ENCODE measurements around the gene ATXN1.

Gene ATXN1

DNA sequence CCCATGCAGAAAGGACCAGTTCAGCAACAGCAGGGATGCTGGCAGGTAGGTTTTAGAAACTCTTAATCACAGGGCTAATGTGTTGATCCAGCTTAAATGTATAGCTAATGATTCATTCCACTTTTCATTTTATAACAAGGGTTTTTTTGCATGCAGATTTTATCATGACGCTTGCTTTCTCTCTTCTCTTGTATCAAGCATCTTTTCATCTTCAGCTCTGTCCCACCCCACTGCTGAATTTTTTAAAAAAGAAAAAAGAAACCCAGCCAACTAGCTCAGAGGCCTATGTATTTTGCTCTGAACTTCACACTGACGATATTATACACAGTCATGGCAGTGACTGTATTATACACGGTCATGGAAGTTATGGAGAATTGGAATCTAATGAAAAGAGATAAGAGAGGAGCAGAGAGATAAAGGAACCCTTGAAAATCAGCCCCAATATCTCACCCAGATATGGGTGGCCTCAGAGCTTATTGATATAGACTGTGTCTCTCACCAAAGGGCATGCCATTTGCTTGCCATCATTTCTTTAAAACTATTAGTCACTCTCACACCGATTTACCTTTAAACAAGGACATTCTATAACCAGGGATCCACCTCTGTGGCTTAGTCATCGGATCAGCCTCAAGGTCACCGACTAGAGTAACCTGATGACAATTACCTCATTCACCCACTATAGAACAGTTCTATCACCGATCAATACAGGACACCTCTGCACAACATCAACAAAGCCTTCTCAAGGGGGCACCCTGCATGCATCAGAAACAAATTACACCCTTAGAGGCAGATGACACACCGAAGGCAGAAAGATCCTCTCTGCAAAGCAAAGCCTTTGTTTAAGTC is 222.0 kb downstream of the ATXN1 start:
- no peak overlapping the region for H3K4me3 ChIP-seq (ENCODE audit: low read length)
- no peak for DNase-seq (ENCODE audit: low read depth)
- TF ChIP-seq, protein P1, sequence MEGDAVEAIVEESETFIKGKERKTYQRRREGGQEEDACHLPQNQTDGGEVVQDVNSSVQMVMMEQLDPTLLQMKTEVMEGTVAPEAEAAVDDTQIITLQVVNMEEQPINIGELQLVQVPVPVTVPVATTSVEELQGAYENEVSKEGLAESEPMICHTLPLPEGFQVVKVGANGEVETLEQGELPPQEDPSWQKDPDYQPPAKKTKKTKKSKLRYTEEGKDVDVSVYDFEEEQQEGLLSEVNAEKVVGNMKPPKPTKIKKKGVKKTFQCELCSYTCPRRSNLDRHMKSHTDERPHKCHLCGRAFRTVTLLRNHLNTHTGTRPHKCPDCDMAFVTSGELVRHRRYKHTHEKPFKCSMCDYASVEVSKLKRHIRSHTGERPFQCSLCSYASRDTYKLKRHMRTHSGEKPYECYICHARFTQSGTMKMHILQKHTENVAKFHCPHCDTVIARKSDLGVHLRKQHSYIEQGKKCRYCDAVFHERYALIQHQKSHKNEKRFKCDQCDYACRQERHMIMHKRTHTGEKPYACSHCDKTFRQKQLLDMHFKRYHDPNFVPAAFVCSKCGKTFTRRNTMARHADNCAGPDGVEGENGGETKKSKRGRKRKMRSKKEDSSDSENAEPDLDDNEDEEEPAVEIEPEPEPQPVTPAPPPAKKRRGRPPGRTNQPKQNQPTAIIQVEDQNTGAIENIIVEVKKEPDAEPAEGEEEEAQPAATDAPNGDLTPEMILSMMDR (conservative IDR thresholded peaks at IDR 0.05; ENCODE audit: low read depth, low read length), result no peak

DNA sequence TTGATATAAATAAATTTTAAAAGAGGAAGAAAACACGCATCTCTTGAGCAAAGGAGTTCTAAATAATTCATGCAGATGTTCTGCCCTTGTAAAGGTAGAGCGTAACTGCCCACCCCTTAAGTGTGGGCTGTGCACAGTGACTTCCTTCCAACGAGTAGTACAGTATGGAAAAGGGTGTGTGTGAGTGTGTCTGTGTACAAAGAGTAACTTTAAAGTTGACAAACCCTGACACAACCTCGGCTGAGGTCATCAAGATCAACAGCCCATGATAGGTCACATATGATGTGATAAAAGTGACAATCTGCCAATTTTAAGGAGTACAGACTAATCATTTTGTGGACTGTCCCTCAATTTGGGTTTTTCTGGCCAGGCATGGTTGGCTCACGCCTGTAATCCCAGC is 225.7 kb downstream of the ATXN1 start:
- TF ChIP-seq, protein P1 (conservative IDR thresholded peaks at IDR 0.05; ENCODE audit: low read depth, low read length), result no peak
- no peak for DNase-seq (ENCODE audit: low read depth)
- H3K4me3 ChIP-seq (ENCODE audit: low read length), result no peak overlapping the region

DNA sequence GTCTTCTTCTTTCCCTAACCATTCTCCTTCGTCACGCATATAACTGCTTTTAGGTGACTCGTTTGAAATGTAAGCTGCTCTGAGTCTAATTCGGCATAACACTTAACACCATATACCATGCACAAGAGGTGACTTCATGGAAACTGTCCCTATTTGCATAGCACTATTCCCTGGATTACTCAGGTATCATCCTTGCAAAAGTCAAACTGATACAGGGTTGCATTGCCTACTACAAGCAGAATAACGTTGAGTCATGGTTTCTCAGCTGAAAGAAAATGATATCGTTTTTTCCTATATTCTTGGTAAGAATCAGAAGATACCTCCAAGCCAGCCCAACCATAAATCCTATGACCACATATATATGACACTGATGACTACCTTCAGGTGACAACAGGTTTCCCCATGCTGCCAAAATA is 227.5 kb downstream of the ATXN1 start:
- TF ChIP-seq, protein P1 (conservative IDR thresholded peaks at IDR 0.05; ENCODE audit: low read depth, low read length), result no peak
- no peak for DNase-seq (ENCODE audit: low read depth)
- no peak overlapping the region for H3K4me3 ChIP-seq (ENCODE audit: low read length)

DNA sequence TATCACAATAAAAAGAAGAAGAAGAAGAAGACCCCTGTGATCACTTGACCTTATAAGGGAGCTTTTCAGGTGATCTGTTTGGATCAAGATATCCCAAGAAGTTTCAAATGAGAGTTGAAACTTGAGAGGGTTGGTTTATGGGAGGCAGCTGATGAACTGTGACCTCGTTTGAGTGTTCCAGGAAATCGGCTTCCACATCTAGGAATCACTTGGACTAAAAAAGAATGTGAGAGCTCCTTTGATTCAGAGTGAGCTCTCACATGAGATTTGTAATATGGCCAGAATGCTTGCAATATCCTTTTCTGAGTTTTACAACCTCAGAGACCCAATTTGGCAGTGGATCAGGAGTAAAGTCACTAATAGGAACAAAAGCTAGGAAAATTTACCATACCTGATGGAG is 228.1 kb downstream of the ATXN1 start:
- TF ChIP-seq, protein P1 (conservative IDR thresholded peaks at IDR 0.05; ENCODE audit: low read depth, low read length), result no peak
- no peak for DNase-seq (ENCODE audit: low read depth)
- no peak overlapping the region for H3K4me3 ChIP-seq (ENCODE audit: low read length)

DNA sequence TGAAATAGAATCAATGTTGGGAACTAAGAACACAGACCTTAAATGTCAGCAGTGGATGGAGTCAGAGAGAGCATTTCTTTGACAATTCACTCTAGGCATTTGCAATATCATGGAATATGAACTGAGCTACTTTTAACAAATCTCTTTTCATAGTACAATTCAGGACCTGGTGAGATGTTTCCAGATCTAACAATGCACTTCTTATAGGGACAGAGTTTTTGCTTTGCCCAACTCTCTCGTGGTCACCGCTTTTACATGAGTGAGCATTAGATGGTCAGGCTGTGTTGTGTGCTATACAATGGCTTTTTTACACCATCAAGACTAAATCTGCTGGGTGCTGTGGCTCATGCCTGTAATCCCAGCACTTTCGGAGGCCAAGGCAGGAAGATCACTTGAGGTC is 233.6 kb downstream of the ATXN1 start:
- DNase-seq (ENCODE audit: low read depth), result no peak
- TF ChIP-seq, protein P1 (conservative IDR thresholded peaks at IDR 0.05; ENCODE audit: low read depth, low read length), result no peak

DNA sequence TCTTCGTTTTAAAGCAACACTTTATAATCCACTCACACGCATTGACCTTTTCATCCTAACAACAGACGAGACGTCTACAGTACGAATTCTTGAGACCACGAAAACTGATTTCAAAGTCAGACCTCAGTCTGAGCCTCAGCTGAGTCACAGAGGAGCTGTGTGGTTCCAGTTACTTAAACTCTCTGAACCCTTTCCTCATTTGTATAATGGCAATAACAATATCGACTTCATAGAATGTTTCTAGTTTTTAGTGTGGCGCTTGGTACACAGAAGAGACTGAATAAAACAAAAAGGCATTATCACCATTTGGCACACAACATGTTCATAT is 236.9 kb downstream of the ATXN1 start:
- TF ChIP-seq, protein P1 (conservative IDR thresholded peaks at IDR 0.05; ENCODE audit: low read depth, low read length), result no peak
- H3K4me3 ChIP-seq (ENCODE audit: low read length), result no peak overlapping the region
- no peak for DNase-seq (ENCODE audit: low read depth)

More for the DNA sequence above, 233.6 kb downstream of the ATXN1 start:
- no peak overlapping the region for H3K4me3 ChIP-seq (ENCODE audit: low read length)
